ENCODE data around the gene MPG. TPM values are rescaled to one million over a fixed set of nuclear protein-coding genes. Genes with fewer than 3 reads are reported as not detected.

The MPG gene
- total RNA-seq, 1 experiment from 2014 or later = 32.6 TPM

DNA sequence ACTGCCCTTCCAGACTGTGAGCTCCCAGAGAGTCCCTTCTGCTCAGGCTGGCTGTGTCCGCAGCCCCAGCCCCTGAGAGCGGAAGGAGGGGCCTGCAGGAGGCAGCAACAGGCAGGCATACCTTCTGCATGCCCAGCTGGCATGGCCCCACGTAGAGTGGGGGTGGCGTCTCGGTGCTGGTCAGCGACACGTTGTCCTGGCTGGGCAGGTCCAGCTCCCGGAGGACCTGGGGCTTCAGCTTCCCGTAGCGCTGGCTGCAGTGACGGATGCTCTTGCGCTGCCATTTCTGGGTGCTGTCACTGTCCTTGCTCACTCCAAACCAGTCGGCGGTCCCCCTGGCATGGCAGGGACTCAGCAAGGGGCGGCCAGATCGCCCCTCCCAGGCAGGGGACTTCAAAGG is 14.6 kb upstream of the MPG start:
- ChIA-PET RAD21 (ENCODE audit: low non-redundant PET in 1 of 2, low total read pairs in 2 of 2, uncharacterized antibody in 2 of 2, unreplicated experiment in 2 of 2) (no interaction called here), POLR2A (interaction anchor here (1.3 kb wide), 1 partner anchor 10 kb away, joined by 3 read pairs; the partner anchor contains the start of genes POLR3K and SNRNP25), CTCF (no interaction called here)
- no peak overlapping the region for H3K4me2 ChIP-seq (ENCODE audit: low read length)
- no peak overlapping the region for H3K27ac ChIP-seq (ENCODE audit: low read depth, low read length)
- H3K27me3 ChIP-seq (ENCODE audit: insufficient read depth, low read length) = no peaks in the 10 kb centered on the region
- no peaks in the 10 kb centered on the region for H4K20me1 ChIP-seq (ENCODE audit: insufficient read depth)
- no peaks in the 10 kb centered on the region for H3K79me2 ChIP-seq (ENCODE audit: insufficient read depth, low read length)
- intact Hi-C loops (cut with micrococcal nuclease) = no loop called here
- H3K9me3 ChIP-seq (ENCODE audit: control insufficient read depth in 1 of 2, insufficient read depth in 1 of 2, low read depth in 1 of 2, low read length in 2 of 2) = no peaks in the 10 kb centered on the region
- ATAC-seq (no peak), DNase-seq (ENCODE audit: low read depth, low spot score) (no peak)
- H3K36me3 ChIP-seq (ENCODE audit: control insufficient read depth in 1 of 2, insufficient read depth in 2 of 2, low read length in 2 of 2) = no peaks in the 10 kb centered on the region
- peaks cover 0 to 3% of the 10 kb centered on the region in 2 experiments; a peak in 1 of 4 replicates for H3K4me1 ChIP-seq (ENCODE audit: control insufficient read depth in 1 of 2, insufficient read depth in 2 of 2, low read length in 2 of 2)
- no TSS peak for BruUV-seq (replicated peaks)
- no peak overlapping the region for H3K9ac ChIP-seq (ENCODE audit: low read length)
- TF ChIP-seq, protein P1, sequence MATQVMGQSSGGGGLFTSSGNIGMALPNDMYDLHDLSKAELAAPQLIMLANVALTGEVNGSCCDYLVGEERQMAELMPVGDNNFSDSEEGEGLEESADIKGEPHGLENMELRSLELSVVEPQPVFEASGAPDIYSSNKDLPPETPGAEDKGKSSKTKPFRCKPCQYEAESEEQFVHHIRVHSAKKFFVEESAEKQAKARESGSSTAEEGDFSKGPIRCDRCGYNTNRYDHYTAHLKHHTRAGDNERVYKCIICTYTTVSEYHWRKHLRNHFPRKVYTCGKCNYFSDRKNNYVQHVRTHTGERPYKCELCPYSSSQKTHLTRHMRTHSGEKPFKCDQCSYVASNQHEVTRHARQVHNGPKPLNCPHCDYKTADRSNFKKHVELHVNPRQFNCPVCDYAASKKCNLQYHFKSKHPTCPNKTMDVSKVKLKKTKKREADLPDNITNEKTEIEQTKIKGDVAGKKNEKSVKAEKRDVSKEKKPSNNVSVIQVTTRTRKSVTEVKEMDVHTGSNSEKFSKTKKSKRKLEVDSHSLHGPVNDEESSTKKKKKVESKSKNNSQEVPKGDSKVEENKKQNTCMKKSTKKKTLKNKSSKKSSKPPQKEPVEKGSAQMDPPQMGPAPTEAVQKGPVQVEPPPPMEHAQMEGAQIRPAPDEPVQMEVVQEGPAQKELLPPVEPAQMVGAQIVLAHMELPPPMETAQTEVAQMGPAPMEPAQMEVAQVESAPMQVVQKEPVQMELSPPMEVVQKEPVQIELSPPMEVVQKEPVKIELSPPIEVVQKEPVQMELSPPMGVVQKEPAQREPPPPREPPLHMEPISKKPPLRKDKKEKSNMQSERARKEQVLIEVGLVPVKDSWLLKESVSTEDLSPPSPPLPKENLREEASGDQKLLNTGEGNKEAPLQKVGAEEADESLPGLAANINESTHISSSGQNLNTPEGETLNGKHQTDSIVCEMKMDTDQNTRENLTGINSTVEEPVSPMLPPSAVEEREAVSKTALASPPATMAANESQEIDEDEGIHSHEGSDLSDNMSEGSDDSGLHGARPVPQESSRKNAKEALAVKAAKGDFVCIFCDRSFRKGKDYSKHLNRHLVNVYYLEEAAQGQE (IDR thresholded peaks at IDR 0.05; ENCODE audit: low read depth) = no peak
- TF ChIP-seq SRF (IDR thresholded peaks at IDR 0.05; ENCODE audit: low read depth) = no peak
- TF ChIP-seq, protein P2, sequence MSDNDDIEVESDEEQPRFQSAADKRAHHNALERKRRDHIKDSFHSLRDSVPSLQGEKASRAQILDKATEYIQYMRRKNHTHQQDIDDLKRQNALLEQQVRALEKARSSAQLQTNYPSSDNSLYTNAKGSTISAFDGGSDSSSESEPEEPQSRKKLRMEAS (IDR thresholded peaks at IDR 0.05) = no peak
- TF ChIP-seq CBX3 (IDR thresholded peaks at IDR 0.05; ENCODE audit: low read depth) = no peak
- H3K4me3 ChIP-seq (replicated peaks in 1 of 2; ENCODE audit: low read depth in 1 of 2, low read length in 2 of 2) = no peak overlapping the region
- H3K9me2 ChIP-seq (ENCODE audit: insufficient read depth) = no peaks in the 10 kb centered on the region
- H2AFZ ChIP-seq (ENCODE audit: low read depth, low read length, poor library complexity, severe bottlenecking) = no peak overlapping the region
